Measurements from ENCODE around the gene ATP7B. TPM values are rescaled to one million over a fixed set of nuclear protein-coding genes. Genes with fewer than 3 reads are reported as not detected.
"Not testable (repeated sequence)": the region's sequence is repeated elsewhere in the genome, so short reads cannot be mapped to it uniquely, and the experiment has no call there.

ATP7B gene
- total RNA-seq, 1 experiment from 2014 or later, result 5.6 TPM

DNA sequence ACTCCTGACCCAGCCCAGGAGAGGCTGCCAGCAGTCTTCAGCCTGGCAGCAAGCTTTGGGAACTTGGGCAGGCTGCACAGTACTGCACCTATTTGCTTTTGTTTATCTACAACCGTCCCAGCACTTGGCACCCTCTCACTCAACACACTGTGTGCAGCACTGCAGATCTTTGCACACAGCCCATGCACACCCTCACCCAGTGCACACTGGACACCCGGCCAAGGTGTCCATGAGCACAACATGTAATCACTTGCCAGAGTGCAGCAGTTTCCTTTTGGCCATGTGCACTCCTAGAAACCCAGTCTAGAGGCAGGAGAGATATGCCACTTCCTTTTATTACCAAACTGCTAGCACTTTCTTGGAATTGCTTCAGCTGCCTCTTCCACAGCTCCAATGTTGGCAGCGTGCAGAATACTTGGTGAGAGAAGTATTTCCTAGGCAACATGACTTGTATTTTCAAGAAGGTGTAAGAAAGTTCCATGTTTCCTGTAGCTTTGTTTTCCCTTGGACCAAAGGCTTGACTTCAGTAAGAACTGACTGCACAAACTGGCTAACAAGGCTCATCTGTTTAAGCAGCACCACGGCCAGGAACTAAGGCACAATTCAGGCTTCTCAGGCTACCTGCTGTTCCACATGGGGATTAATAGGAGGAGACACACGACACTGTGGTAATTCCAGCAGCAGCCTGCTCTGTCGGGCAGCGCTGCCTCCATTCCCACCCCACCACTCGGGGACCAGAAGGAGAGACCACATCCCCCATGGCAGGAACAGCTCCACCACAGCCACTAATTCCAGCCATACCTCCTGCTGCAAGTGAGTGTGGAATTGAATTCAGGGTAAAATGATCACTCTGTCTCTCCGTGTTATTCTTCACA is 15.3 kb downstream of the ATP7B start:
- Mint-ChIP-seq H3K27ac (ENCODE audit: unreplicated experiment) (no peak overlapping the region), H3K4me1 (ENCODE audit: low read depth, unreplicated experiment) (peaks cover 24% of the 10 kb centered on the region), H3K9me3 (ENCODE audit: low read depth, unreplicated experiment) (no peaks in the 10 kb centered on the region), H3K4me3 (ENCODE audit: low read depth, unreplicated experiment) (no peak overlapping the region), H3K27me3 (ENCODE audit: unreplicated experiment) (peaks cover 22% of the 10 kb centered on the region), H3K36me3 (ENCODE audit: insufficient read depth, unreplicated experiment) (no peaks in the 10 kb centered on the region)
- TF ChIP-seq, protein P1, sequence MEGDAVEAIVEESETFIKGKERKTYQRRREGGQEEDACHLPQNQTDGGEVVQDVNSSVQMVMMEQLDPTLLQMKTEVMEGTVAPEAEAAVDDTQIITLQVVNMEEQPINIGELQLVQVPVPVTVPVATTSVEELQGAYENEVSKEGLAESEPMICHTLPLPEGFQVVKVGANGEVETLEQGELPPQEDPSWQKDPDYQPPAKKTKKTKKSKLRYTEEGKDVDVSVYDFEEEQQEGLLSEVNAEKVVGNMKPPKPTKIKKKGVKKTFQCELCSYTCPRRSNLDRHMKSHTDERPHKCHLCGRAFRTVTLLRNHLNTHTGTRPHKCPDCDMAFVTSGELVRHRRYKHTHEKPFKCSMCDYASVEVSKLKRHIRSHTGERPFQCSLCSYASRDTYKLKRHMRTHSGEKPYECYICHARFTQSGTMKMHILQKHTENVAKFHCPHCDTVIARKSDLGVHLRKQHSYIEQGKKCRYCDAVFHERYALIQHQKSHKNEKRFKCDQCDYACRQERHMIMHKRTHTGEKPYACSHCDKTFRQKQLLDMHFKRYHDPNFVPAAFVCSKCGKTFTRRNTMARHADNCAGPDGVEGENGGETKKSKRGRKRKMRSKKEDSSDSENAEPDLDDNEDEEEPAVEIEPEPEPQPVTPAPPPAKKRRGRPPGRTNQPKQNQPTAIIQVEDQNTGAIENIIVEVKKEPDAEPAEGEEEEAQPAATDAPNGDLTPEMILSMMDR (IDR thresholded peaks at IDR 0.05; ENCODE audit: unreplicated experiment), result no peak
- DNase-seq, result no peak
- no TSS peak for BruUV-seq (replicated peaks)
- CTCF ChIA-PET, result no interaction called here
- intact Hi-C loops (cut with micrococcal nuclease; ENCODE audit: unreplicated experiment), result no loop called here

DNA sequence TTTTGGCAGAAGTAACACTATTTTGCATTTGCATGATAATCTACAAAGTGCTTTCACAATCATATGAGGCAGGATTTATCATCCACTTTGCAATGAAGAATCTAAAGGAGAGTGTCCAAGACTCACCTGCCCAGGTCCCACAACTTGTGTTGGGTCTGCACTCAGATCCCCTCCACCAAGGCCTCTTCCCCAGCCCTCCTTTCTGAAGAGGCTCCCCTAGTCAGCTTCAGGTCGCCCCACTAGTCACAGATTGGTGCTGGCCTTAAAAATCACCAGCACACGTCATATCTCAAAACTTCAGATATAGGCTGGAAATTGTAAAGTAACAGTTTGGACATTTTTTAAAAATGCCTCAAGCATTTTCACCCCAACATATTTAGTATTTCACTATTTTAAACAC is 17.5 kb downstream of the ATP7B start:
- no peaks in the 10 kb centered on the region for H3K27me3 Mint-ChIP-seq (ENCODE audit: unreplicated experiment)
- DNase-seq, result no peak
- no peak overlapping the region for H3K27ac Mint-ChIP-seq (ENCODE audit: unreplicated experiment)
- no peaks in the 10 kb centered on the region for H3K9me3 Mint-ChIP-seq (ENCODE audit: low read depth, unreplicated experiment)
- CTCF ChIA-PET, result no interaction called here
- intact Hi-C loops (cut with micrococcal nuclease; ENCODE audit: unreplicated experiment), result no loop called here
- TF ChIP-seq, protein P1 (IDR thresholded peaks at IDR 0.05; ENCODE audit: unreplicated experiment), result no peak
- H3K36me3 Mint-ChIP-seq (ENCODE audit: insufficient read depth, unreplicated experiment), result no peaks in the 10 kb centered on the region
- peaks cover 8% of the 10 kb centered on the region for H3K4me1 Mint-ChIP-seq (ENCODE audit: low read depth, unreplicated experiment)
- BruUV-seq (replicated peaks), result no TSS peak
- no peak overlapping the region for H3K4me3 Mint-ChIP-seq (ENCODE audit: low read depth, unreplicated experiment)

DNA sequence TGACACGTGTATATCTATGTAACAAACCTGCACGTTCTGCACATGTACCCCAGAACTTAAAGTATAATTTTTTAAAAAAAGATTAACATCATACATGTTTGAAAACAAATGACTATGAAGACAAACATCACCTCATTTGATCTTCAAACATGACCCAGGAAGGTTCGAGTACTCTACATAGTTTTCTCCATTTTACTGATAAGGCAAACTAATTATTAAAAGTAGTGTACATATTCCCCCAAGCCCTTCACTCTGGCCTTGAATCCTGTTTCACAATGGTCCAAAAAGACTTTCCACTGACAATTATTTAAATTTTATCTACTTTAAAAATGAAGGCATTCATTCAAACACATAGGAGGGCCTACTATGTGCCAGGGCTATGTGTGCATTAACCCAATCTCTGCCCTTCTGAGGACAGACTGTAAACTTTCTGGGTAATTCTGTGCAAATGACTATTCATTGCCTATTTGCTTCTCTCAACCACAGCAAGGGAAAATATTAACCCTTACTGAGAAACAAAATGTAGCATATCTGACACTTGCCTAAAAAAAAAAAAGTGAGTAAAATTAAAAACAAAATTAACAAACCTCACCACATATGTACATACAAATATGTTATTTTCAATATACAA is 22.1 kb downstream of the ATP7B start:
- TF ChIP-seq, protein P1 (IDR thresholded peaks at IDR 0.05; ENCODE audit: unreplicated experiment), result no peak
- CTCF ChIA-PET, result no interaction called here
- H3K36me3 Mint-ChIP-seq (ENCODE audit: insufficient read depth, unreplicated experiment), result no peaks in the 10 kb centered on the region
- H3K4me1 Mint-ChIP-seq (ENCODE audit: low read depth, unreplicated experiment), result no peaks in the 10 kb centered on the region
- no peak overlapping the region for H3K27ac Mint-ChIP-seq (ENCODE audit: unreplicated experiment)
- intact Hi-C loops (cut with micrococcal nuclease; ENCODE audit: unreplicated experiment), result no loop called here
- no peak overlapping the region for H3K4me3 Mint-ChIP-seq (ENCODE audit: low read depth, unreplicated experiment)
- H3K27me3 Mint-ChIP-seq (ENCODE audit: unreplicated experiment), result peaks cover 13% of the 10 kb centered on the region
- no peak for DNase-seq
- H3K9me3 Mint-ChIP-seq (ENCODE audit: low read depth, unreplicated experiment), result no peaks in the 10 kb centered on the region
- no TSS peak for BruUV-seq (replicated peaks)

DNA sequence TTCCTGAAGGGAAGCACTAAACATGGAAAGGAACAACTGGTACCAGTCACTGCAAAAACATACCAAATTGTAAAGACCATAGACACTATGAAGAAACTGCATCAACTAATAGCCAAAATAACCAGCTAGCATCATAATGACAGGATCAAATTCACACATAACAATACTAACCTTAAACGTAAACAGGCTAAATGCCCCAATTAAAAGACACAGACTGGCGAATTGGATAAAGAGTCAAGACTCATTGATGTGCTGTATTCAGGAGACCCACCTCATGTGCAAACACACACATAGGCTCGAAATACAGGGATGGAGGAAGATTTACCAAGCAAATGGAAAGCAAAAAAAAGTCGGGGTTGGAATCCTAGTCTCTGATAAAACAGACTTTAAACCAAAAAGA is 26.3 kb downstream of the ATP7B start:
- DNase-seq; H3K4me1 Mint-ChIP-seq (ENCODE audit: low read depth, unreplicated experiment); BruUV-seq (replicated peaks); H3K27ac Mint-ChIP-seq (ENCODE audit: unreplicated experiment); CTCF ChIA-PET; H3K9me3 Mint-ChIP-seq (ENCODE audit: low read depth, unreplicated experiment); H3K4me3 Mint-ChIP-seq (ENCODE audit: low read depth, unreplicated experiment); intact Hi-C loops (cut with micrococcal nuclease; ENCODE audit: unreplicated experiment); H3K36me3 Mint-ChIP-seq (ENCODE audit: insufficient read depth, unreplicated experiment): not testable (repeated sequence)
- peaks cover 13% of the 10 kb centered on the region for H3K27me3 Mint-ChIP-seq (ENCODE audit: unreplicated experiment)

DNA sequence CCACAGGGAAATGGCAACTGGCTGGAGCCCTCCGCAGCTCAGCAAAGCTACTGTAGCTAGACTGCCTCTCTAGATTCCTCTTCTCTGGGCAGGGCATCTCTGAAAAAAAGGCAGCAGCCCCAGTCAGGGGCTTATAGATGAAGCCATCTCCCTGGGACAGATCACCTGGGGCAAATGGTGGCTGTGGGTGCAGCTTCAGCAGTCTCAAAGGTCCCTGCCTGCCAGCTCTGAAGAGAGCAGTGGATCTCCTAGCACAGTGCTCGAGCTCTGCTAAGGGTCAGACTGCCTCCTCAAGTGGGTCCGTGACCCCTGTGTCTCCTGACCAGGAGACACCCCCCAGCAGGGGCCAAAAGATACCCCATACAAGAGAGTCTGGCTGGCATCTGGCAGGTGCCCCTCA is 28.0 kb downstream of the ATP7B start:
- BruUV-seq (replicated peaks), result not testable (repeated sequence)

More for the DNA sequence above, 28.0 kb downstream of the ATP7B start:
- H3K4me3 Mint-ChIP-seq (ENCODE audit: low read depth, unreplicated experiment); H3K4me1 Mint-ChIP-seq (ENCODE audit: low read depth, unreplicated experiment); DNase-seq; CTCF ChIA-PET; H3K36me3 Mint-ChIP-seq (ENCODE audit: insufficient read depth, unreplicated experiment); H3K27ac Mint-ChIP-seq (ENCODE audit: unreplicated experiment); H3K9me3 Mint-ChIP-seq (ENCODE audit: low read depth, unreplicated experiment); intact Hi-C loops (cut with micrococcal nuclease; ENCODE audit: unreplicated experiment): not testable (repeated sequence)
- H3K27me3 Mint-ChIP-seq (ENCODE audit: unreplicated experiment), result peaks cover 13% of the 10 kb centered on the region
